GM12875 (cell line): ENCODE measurements around the gene PIAS4.

ENCODE experiments used
- H3K4me3 ChIP-seq: one replicate; pipeline ENCODE4 v1.5.1; 2011; ENCODE audit warnings: low read depth, low read length, control low read depth
- CTCF ChIP-seq: IDR thresholded peaks from 2 replicates; pipeline ENCODE4 v1.5.1; 2011; ENCODE audit warnings: low read depth, mild to moderate bottlenecking, control low read depth, inconsistent platforms, low read length, moderate library complexity, borderline replicate concordance; ENCODE audit not compliant: insufficient read depth

The PIAS4 gene

GRCh38 chr19:3983542-3983914 is 24.0 kb upstream of the PIAS4 start:
- TF ChIP-seq CTCF: no peak
- H3K4me3 ChIP-seq: peak overlapping the region; percentile 97

GRCh38 chr19:3983936-3984583 is 23.5 kb upstream of the PIAS4 start:
- TF ChIP-seq CTCF: no peak

GRCh38 chr19:3984584-3984907 is 23.0 kb upstream of the PIAS4 start:
- no peak for TF ChIP-seq CTCF
- peak overlapping the region; percentile 97 for H3K4me3 ChIP-seq

More at GRCh38 chr19:3983936-3984583, 23.5 kb upstream of the PIAS4 start:
- peak overlapping the region; percentile 97 for H3K4me3 ChIP-seq

- TF ChIP-seq CTCF: no peak
- H3K4me3 ChIP-seq: peak within 1 kb of the TSS; percentile 97
Measured at GRCh38 chr19:3984908-3985642, 22.5 kb upstream of the PIAS4 start, which contains the start of gene EEF2. EEF2 (minus strand) TSS chr19:3985463; CDS start chr19:3985380, 83 bp downstream.

GRCh38 chr19:3985643-3986259 is 21.8 kb upstream of the PIAS4 start:
- H3K4me3 ChIP-seq: peak overlapping the region; percentile 42
- no peak for TF ChIP-seq CTCF

- H3K4me3 ChIP-seq: peak overlapping the region; percentile 42
- peak; percentile 40; the same call in 1 of the 2 replicates for TF ChIP-seq CTCF
Measured at GRCh38 chr19:3986260-3987041, 21.1 kb upstream of the PIAS4 start.
